Neural cell (in vitro differentiated cells): ENCODE data around the gene AQP9. TPM values are rescaled to one million over a fixed set of nuclear protein-coding genes. Genes with fewer than 3 reads are reported as not detected.

ENCODE experiments used
- H2AFZ ChIP-seq: fragments of 200-600, 300-800 bp; sonication (generic), shearing (Covaris generic); 2 replicates; pipeline ENCODE4 v1.6.0; 2014; ENCODE audit warnings: low read depth, mild to moderate bottlenecking, antibody characterized with exemption, low read length, moderate library complexity
- H3F3A ChIP-seq: fragments of 200-600 bp; shearing (Covaris generic); 2 replicates; pipeline ENCODE4 v1.6.1; 2016; ENCODE audit warnings: mild to moderate bottlenecking, moderate library complexity, mixed read lengths, antibody characterized with exemption, low read length; ENCODE audit not compliant: insufficient read depth, poor library complexity, severe bottlenecking
- H3K27ac ChIP-seq: fragments of 200-600, 300-800 bp; sonication (generic), shearing (Covaris generic); 2 replicates; pipeline ENCODE4 v1.5.1; 2014; ENCODE audit warnings: mild to moderate bottlenecking, low read length, moderate library complexity
- H3K27me3 ChIP-seq: fragments of 300-800, 200-600 bp; sonication (generic), shearing (Covaris generic); 2 replicates; pipeline ENCODE4 v1.6.0; 2014; ENCODE audit warnings: mild to moderate bottlenecking, low read depth, low read length, moderate library complexity; ENCODE audit not compliant: insufficient read depth
- H3K36me3 ChIP-seq: fragments of 300-800, 200-600 bp; sonication (generic), shearing (Covaris generic); 2 replicates; pipeline ENCODE4 v1.5.1; 2014; ENCODE audit warnings: mild to moderate bottlenecking, antibody characterized with exemption, low read length, moderate library complexity; ENCODE audit not compliant: insufficient read depth
- H3K4me2 ChIP-seq: fragments of 300-800, 200-600 bp; sonication (generic), shearing (Covaris generic); 2 replicates; pipeline ENCODE4 v1.6.0; 2014; ENCODE audit warnings: mild to moderate bottlenecking, low read length
- H3K4me3 ChIP-seq: fragments of 300-800, 200-600 bp; sonication (generic), shearing (Covaris generic); 2 replicates; pipeline ENCODE4 v1.5.1; 2014; ENCODE audit warnings: mild to moderate bottlenecking, low read length, moderate library complexity
- H3K79me2 ChIP-seq: fragments of 200-600 bp; shearing (Covaris generic); replicated peaks from 2 replicates; pipeline ENCODE4 v1.6.0; 2014; ENCODE audit warnings: mild to moderate bottlenecking, low read length, moderate library complexity; ENCODE audit not compliant: insufficient read depth
- H3K9ac ChIP-seq: fragments of 300-800, 200-600 bp; sonication (generic), shearing (Covaris generic); 2 replicates; pipeline ENCODE4 v1.6.1; 2016; ENCODE audit warnings: mild to moderate bottlenecking, low read length, mixed read lengths
- H3K9me2 ChIP-seq: fragments of 200-600 bp; shearing (Covaris generic); 2 replicates; pipeline ENCODE4 v1.6.1; 2016; ENCODE audit warnings: mild to moderate bottlenecking, low read length, mixed read lengths; ENCODE audit not compliant: insufficient read depth
- H3K9me3 ChIP-seq: fragments of 200-600, 300-800 bp; sonication (generic), shearing (Covaris generic); 2 replicates; pipeline ENCODE4 v1.6.1; 2016; ENCODE audit warnings: mild to moderate bottlenecking, mixed run types, low read length, moderate library complexity, mixed read lengths
- H4K20me1 ChIP-seq: fragments of 200-600 bp; shearing (Covaris generic); 2 replicates; pipeline ENCODE4 v1.6.1; 2016; ENCODE audit warnings: mild to moderate bottlenecking, mixed run types; ENCODE audit not compliant: insufficient read depth
- CTCF ChIP-seq: fragments of 450-650 bp; IDR thresholded peaks from 2 replicates; pipeline ENCODE4 v1.5.1; 2014; ENCODE audit warnings: antibody characterized with exemption, mild to moderate bottlenecking, moderate library complexity; ENCODE audit not compliant: poor library complexity, severe bottlenecking
- EP300 ChIP-seq: fragments of 450-650 bp; conservative IDR thresholded peaks from 2 replicates; pipeline ENCODE4 v1.6.1; 2014; ENCODE audit warnings: antibody characterized with exemption, mild to moderate bottlenecking, moderate library complexity; ENCODE audit not compliant: poor library complexity, severe bottlenecking
- EZH2 ChIP-seq: fragments of 200-600, 300-800 bp; shearing (Covaris generic), sonication (generic); IDR thresholded peaks from 2 replicates; pipeline ENCODE4 v1.6.1; 2014; ENCODE audit warnings: antibody characterized with exemption, low read length, borderline replicate concordance, mild to moderate bottlenecking; ENCODE audit not compliant: insufficient read depth, poor library complexity, severe bottlenecking
- MXI1 ChIP-seq: fragments of 450-650 bp; conservative IDR thresholded peaks from 2 replicates; pipeline ENCODE4 v1.6.1; 2014; ENCODE audit warnings: antibody characterized with exemption, mild to moderate bottlenecking; ENCODE audit not compliant: poor library complexity, severe bottlenecking
- POLR2AphosphoS5 ChIP-seq: IDR thresholded peaks from 2 replicates; pipeline ENCODE4 v1.6.1; 2012
- RAD21 ChIP-seq: fragments of 450-650 bp; conservative IDR thresholded peaks from 2 replicates; pipeline ENCODE4 v1.6.1; 2014; ENCODE audit warnings: antibody characterized with exemption, mild to moderate bottlenecking, moderate library complexity
- SMC3 ChIP-seq: fragments of 450-650 bp; conservative IDR thresholded peaks from 2 replicates; pipeline ENCODE4 v1.6.1; 2014; ENCODE audit warnings: antibody characterized with exemption, mild to moderate bottlenecking, moderate library complexity; ENCODE audit not compliant: poor library complexity
- TAF1 ChIP-seq: IDR thresholded peaks from 2 replicates; pipeline ENCODE4 v1.6.1; 2012; ENCODE audit warnings: low read depth
- polyA plus RNA-seq: library from polyadenylated mRNA; depleted of rRNA; stranded (reverse); fragments of >200 nt; gene quantifications from 2 replicates; pipeline ENCODE4 v1.2.3, GENCODE V29; 2014
- TF ChIP-seq, protein P1 (sequence below): IDR thresholded peaks from 2 replicates; pipeline ENCODE4 v1.6.1; 2012; ENCODE audit warnings: borderline replicate concordance

The AQP9 gene
- polyA plus RNA-seq, 1 donor from 2014 or later = not detected

GRCh38 chr15:58179741-58180381 lies 41.7 kb downstream of the AQP9 start:
- H3K9me2 ChIP-seq = no peaks in the 10 kb centered on the region
- TF ChIP-seq CTCF = no peak
- TF ChIP-seq MXI1 = no peak
- TF ChIP-seq TAF1 = no peak
- TF ChIP-seq EP300 = no peak
- no peak for TF ChIP-seq SMC3
- TF ChIP-seq EZH2 = no peak
- TF ChIP-seq POLR2AphosphoS5 = no peak
- no peak for TF ChIP-seq RAD21
- TF ChIP-seq, protein P1, sequence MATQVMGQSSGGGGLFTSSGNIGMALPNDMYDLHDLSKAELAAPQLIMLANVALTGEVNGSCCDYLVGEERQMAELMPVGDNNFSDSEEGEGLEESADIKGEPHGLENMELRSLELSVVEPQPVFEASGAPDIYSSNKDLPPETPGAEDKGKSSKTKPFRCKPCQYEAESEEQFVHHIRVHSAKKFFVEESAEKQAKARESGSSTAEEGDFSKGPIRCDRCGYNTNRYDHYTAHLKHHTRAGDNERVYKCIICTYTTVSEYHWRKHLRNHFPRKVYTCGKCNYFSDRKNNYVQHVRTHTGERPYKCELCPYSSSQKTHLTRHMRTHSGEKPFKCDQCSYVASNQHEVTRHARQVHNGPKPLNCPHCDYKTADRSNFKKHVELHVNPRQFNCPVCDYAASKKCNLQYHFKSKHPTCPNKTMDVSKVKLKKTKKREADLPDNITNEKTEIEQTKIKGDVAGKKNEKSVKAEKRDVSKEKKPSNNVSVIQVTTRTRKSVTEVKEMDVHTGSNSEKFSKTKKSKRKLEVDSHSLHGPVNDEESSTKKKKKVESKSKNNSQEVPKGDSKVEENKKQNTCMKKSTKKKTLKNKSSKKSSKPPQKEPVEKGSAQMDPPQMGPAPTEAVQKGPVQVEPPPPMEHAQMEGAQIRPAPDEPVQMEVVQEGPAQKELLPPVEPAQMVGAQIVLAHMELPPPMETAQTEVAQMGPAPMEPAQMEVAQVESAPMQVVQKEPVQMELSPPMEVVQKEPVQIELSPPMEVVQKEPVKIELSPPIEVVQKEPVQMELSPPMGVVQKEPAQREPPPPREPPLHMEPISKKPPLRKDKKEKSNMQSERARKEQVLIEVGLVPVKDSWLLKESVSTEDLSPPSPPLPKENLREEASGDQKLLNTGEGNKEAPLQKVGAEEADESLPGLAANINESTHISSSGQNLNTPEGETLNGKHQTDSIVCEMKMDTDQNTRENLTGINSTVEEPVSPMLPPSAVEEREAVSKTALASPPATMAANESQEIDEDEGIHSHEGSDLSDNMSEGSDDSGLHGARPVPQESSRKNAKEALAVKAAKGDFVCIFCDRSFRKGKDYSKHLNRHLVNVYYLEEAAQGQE = no peak
- H4K20me1 ChIP-seq = no peaks in the 10 kb centered on the region

GRCh38 chr15:58182460-58183163 lies 44.4 kb downstream of the AQP9 start:
- Histone ChIP-seq H2AFZ (no peak overlapping the region), H3K9ac (no peak overlapping the region), H3K36me3 (no peaks in the 10 kb centered on the region), H3K27me3 (no peaks in the 10 kb centered on the region), H3F3A (no peaks in the 10 kb centered on the region), H3K9me2 (no peaks in the 10 kb centered on the region), H3K79me2 (no peaks in the 10 kb centered on the region), H3K4me3 (no peak overlapping the region), H3K27ac (no peak overlapping the region), H4K20me1 (no peaks in the 10 kb centered on the region), H3K9me3 (no peaks in the 10 kb centered on the region), H3K4me2 (no peak overlapping the region)
- TF ChIP-seq CTCF (peak; percentile 80), SMC3 (peak; percentile 81), POLR2AphosphoS5 (no peak), MXI1 (no peak), TAF1 (no peak), EZH2 (no peak), EP300 (no peak), RAD21 (peak; percentile 87)
- TF ChIP-seq, protein P1 = no peak

More at GRCh38 chr15:58179741-58180381, 41.7 kb downstream of the AQP9 start:
- Histone ChIP-seq H2AFZ (no peak overlapping the region), H3F3A (no peaks in the 10 kb centered on the region), H3K36me3 (no peaks in the 10 kb centered on the region), H3K9ac (no peak overlapping the region), H3K4me3 (no peak overlapping the region), H3K79me2 (no peaks in the 10 kb centered on the region), H3K27ac (no peak overlapping the region), H3K4me2 (no peak overlapping the region), H3K9me3 (no peaks in the 10 kb centered on the region), H3K27me3 (no peaks in the 10 kb centered on the region)
